ENCODE data around the gene AMH.

GRCh38 chr19:2245273-2245672, 3.9 kb upstream of the AMH start:
- TF ChIP-seq POLR2AphosphoS5 (IDR thresholded peaks at IDR 0.05; ENCODE audit: low read depth, low read length) (no peak), TAF1 (IDR thresholded peaks at IDR 0.05; ENCODE audit: borderline replicate concordance, insufficient read depth, low read length) (no peak), REST (IDR thresholded peaks at IDR 0.05; ENCODE audit: insufficient read depth in 1 of 2, low read depth in 2 of 2, low read length in 2 of 2) (no peak)
